HG03095 (cell line): ENCODE measurements around the gene MSI2.

Source experiments
- ATAC-seq: cut with Tn5 transposase; IDR thresholded peaks from one replicate; pipeline ENCODE4 v1.9.1; 2021; ENCODE audit warnings: moderate library complexity; ENCODE audit not compliant: unreplicated experiment

MSI2 gene

GRCh38 chr17:57720386-57721035, 464.2 kb downstream of the MSI2 start:
- ATAC-seq: no peak

GRCh38 chr17:57721967-57722703, 465.8 kb downstream of the MSI2 start:
- no peak for ATAC-seq

GRCh38 chr17:57722704-57723043, 466.4 kb downstream of the MSI2 start:
- no peak for ATAC-seq

GRCh38 chr17:57723427-57724025, 467.2 kb downstream of the MSI2 start:
- ATAC-seq: no peak

- ATAC-seq: peak; percentile 77
Measured at GRCh38 chr17:57724026-57724728, 467.9 kb downstream of the MSI2 start.

- no peak for ATAC-seq
Measured at GRCh38 chr17:57724729-57725125, 468.4 kb downstream of the MSI2 start.

- ATAC-seq: no peak
Measured at GRCh38 chr17:57726213-57726790, 470.0 kb downstream of the MSI2 start.

- no peak for ATAC-seq
Measured at GRCh38 chr17:57726838-57727237, 470.5 kb downstream of the MSI2 start.

GRCh38 chr17:57727630-57728175, 471.4 kb downstream of the MSI2 start:
- ATAC-seq: no peak

- no peak for ATAC-seq
Measured at GRCh38 chr17:57730026-57730701, 473.8 kb downstream of the MSI2 start.

GRCh38 chr17:57732062-57732461, 475.7 kb downstream of the MSI2 start:
- ATAC-seq: no peak

- ATAC-seq: no peak
Measured at GRCh38 chr17:57733085-57733484, 476.8 kb downstream of the MSI2 start.
